SK-N-SH treated with all-trans-retinoic acid at 6 μM for 48 hours (cell line): Measurements from ENCODE around the gene KMT5B.

ENCODE experiments used
- CSDC2 ChIP-seq: fragments of 250-450 bp; sonication (Bioruptor Pico); IDR thresholded peaks from 2 replicates; pipeline ENCODE4 v1.5.0; 2020; ENCODE audit warnings: mild to moderate bottlenecking, moderate library complexity
- OSR1 ChIP-seq: fragments of 250-450 bp; sonication (Bioruptor Pico); IDR thresholded peaks from 2 replicates; pipeline ENCODE4 v1.8.0; 2022; ENCODE audit warnings: moderate library complexity, mild to moderate bottlenecking, inconsistent platforms
- PPARA ChIP-seq: fragments of 250-450 bp; sonication (Bioruptor Pico); IDR thresholded peaks from 2 replicates; pipeline ENCODE4 v1.5.0; 2020; ENCODE audit warnings: mild to moderate bottlenecking, borderline replicate concordance
- TCF4 ChIP-seq: fragments of 250-450 bp; sonication (Bioruptor Pico); IDR thresholded peaks from 2 replicates; pipeline ENCODE4 v1.8.0; 2021; ENCODE audit warnings: mild to moderate bottlenecking, moderate library complexity, borderline replicate concordance
- ZFP30 ChIP-seq: fragments of 450-650 bp; formaldehyde crosslinking; IDR thresholded peaks from 2 replicates; pipeline ENCODE4 v1.5.0; 2022; ENCODE audit warnings: mild to moderate bottlenecking, moderate library complexity
- ZNF565 ChIP-seq: fragments of 450-650 bp; formaldehyde crosslinking; conservative IDR thresholded peaks from 2 replicates; pipeline ENCODE4 v1.5.0; 2020; ENCODE audit warnings: low read depth, mild to moderate bottlenecking, moderate library complexity
- TF ChIP-seq, protein P1 (sequence below): fragments of 250-450 bp; sonication (Bioruptor Pico); IDR thresholded peaks from 2 replicates; pipeline ENCODE4 v1.8.0; 2021; ENCODE audit warnings: low read depth, mild to moderate bottlenecking, moderate library complexity, borderline replicate concordance
- TF ChIP-seq, protein P2 (sequence below): fragments of 250-450 bp; sonication (Bioruptor Pico); IDR thresholded peaks from 2 replicates; pipeline ENCODE4 v1.8.0; 2020; ENCODE audit warnings: mild to moderate bottlenecking, moderate library complexity, borderline replicate concordance
- TF ChIP-seq, protein P3 (sequence below): fragments of 250-450 bp; sonication (Bioruptor Pico); IDR thresholded peaks from 2 replicates; pipeline ENCODE4 v1.5.0; 2020; ENCODE audit warnings: mild to moderate bottlenecking, moderate library complexity
- TF ChIP-seq, protein P4 (sequence below): fragments of 250-450 bp; sonication (Bioruptor Pico); IDR thresholded peaks from 2 replicates; pipeline ENCODE4 v1.5.1; 2020; ENCODE audit warnings: low read depth, mild to moderate bottlenecking, moderate library complexity

DNA sequence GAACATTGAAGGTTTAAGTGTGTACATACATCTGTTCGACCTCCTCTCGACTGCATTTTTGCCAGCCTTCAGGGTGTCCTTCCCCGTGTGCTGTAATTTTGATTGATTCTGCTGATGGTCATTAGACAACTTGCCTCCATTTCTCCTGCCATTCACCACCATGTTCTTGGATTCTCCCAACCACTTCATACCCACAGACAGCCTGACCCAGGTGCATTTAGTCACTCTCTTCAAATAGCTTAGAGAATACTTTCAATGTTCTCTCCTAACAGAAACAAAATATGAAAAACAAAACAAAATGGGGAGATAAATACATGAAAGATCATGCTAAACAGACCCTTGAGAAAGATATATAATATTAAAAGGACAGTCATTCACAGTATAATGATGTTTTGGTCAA is 23.2 kb downstream of the KMT5B start:
- TF ChIP-seq, protein P1, sequence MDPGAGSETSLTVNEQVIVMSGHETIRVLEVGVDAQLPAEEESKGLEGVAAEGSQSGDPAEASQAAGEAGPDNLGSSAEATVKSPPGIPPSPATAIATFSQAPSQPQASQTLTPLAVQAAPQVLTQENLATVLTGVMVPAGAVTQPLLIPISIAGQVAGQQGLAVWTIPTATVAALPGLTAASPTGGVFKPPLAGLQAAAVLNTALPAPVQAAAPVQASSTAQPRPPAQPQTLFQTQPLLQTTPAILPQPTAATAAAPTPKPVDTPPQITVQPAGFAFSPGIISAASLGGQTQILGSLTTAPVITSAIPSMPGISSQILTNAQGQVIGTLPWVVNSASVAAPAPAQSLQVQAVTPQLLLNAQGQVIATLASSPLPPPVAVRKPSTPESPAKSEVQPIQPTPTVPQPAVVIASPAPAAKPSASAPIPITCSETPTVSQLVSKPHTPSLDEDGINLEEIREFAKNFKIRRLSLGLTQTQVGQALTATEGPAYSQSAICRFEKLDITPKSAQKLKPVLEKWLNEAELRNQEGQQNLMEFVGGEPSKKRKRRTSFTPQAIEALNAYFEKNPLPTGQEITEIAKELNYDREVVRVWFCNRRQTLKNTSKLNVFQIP: no peak
- no peak for TF ChIP-seq ZFP30
- no peak for TF ChIP-seq PPARA
- TF ChIP-seq, protein P2, sequence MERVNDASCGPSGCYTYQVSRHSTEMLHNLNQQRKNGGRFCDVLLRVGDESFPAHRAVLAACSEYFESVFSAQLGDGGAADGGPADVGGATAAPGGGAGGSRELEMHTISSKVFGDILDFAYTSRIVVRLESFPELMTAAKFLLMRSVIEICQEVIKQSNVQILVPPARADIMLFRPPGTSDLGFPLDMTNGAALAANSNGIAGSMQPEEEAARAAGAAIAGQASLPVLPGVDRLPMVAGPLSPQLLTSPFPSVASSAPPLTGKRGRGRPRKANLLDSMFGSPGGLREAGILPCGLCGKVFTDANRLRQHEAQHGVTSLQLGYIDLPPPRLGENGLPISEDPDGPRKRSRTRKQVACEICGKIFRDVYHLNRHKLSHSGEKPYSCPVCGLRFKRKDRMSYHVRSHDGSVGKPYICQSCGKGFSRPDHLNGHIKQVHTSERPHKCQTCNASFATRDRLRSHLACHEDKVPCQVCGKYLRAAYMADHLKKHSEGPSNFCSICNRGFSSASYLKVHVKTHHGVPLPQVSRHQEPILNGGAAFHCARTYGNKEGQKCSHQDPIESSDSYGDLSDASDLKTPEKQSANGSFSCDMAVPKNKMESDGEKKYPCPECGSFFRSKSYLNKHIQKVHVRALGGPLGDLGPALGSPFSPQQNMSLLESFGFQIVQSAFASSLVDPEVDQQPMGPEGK: no peak
- no peak for TF ChIP-seq OSR1
- TF ChIP-seq ZNF565 (CRISPR knock-in tag): no peak
- TF ChIP-seq, protein P3, sequence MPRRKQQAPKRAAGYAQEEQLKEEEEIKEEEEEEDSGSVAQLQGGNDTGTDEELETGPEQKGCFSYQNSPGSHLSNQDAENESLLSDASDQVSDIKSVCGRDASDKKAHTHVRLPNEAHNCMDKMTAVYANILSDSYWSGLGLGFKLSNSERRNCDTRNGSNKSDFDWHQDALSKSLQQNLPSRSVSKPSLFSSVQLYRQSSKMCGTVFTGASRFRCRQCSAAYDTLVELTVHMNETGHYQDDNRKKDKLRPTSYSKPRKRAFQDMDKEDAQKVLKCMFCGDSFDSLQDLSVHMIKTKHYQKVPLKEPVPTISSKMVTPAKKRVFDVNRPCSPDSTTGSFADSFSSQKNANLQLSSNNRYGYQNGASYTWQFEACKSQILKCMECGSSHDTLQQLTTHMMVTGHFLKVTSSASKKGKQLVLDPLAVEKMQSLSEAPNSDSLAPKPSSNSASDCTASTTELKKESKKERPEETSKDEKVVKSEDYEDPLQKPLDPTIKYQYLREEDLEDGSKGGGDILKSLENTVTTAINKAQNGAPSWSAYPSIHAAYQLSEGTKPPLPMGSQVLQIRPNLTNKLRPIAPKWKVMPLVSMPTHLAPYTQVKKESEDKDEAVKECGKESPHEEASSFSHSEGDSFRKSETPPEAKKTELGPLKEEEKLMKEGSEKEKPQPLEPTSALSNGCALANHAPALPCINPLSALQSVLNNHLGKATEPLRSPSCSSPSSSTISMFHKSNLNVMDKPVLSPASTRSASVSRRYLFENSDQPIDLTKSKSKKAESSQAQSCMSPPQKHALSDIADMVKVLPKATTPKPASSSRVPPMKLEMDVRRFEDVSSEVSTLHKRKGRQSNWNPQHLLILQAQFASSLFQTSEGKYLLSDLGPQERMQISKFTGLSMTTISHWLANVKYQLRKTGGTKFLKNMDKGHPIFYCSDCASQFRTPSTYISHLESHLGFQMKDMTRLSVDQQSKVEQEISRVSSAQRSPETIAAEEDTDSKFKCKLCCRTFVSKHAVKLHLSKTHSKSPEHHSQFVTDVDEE (CRISPR knock-in tag): no peak
- TF ChIP-seq TCF4 (CRISPR knock-in tag): no peak
- TF ChIP-seq, protein P4, sequence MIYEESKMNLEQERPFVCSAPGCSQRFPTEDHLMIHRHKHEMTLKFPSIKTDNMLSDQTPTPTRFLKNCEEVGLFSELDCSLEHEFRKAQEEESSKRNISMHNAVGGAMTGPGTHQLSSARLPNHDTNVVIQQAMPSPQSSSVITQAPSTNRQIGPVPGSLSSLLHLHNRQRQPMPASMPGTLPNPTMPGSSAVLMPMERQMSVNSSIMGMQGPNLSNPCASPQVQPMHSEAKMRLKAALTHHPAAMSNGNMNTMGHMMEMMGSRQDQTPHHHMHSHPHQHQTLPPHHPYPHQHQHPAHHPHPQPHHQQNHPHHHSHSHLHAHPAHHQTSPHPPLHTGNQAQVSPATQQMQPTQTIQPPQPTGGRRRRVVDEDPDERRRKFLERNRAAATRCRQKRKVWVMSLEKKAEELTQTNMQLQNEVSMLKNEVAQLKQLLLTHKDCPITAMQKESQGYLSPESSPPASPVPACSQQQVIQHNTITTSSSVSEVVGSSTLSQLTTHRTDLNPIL (CRISPR knock-in tag): no peak
- TF ChIP-seq CSDC2 (CRISPR knock-in tag): no peak
